K562 (cell line): ENCODE measurements around the gene NOP10. TPM values are rescaled to one million over a fixed set of nuclear protein-coding genes. Genes with fewer than 3 reads are reported as not detected.

Source experiments
- CREM ChIP-seq: IDR thresholded peaks from 2 replicates; pipeline ENCODE4 v1.6.1; 2014; ENCODE audit warnings: antibody characterized with exemption, low read depth
- DACH1 ChIP-seq: fragments of 450-650 bp; IDR thresholded peaks from 2 replicates; pipeline ENCODE4 v1.6.1; 2018; ENCODE audit not compliant: partially characterized antibody
- HCFC1 ChIP-seq: IDR thresholded peaks from 2 replicates; pipeline ENCODE4 v1.6.1; 2012; ENCODE audit warnings: low read depth, low read length, improper control_type of control experiment
- MTA1 ChIP-seq: fragments of 450-650 bp; IDR thresholded peaks from 2 replicates; pipeline ENCODE4 v1.6.1; 2017; ENCODE audit warnings: borderline replicate concordance
- MXD1 ChIP-seq: fragments of 250-450 bp; sonication (Bioruptor Pico); IDR thresholded peaks from 2 replicates; pipeline ENCODE4 v1.8.0; 2021; ENCODE audit warnings: borderline replicate concordance, mild to moderate bottlenecking, moderate library complexity; ENCODE audit not compliant: poor library complexity, severe bottlenecking
- RFX1 ChIP-seq: fragments of 450-650 bp; IDR thresholded peaks from 2 replicates; pipeline ENCODE4 v1.6.1; 2016; ENCODE audit warnings: mild to moderate bottlenecking, moderate library complexity
- SAFB2 ChIP-seq: fragments of 200-400 bp; formaldehyde crosslinking; IDR thresholded peaks from 2 replicates; pipeline ENCODE4 v1.6.1; 2018; ENCODE audit warnings: borderline replicate concordance, low read length, low read depth, moderate library complexity; ENCODE audit not compliant: severe bottlenecking
- SMC3 ChIP-seq: conservative IDR thresholded peaks from 2 replicates; pipeline ENCODE4 v1.6.1; 2011; ENCODE audit warnings: low read depth, low read length, improper control_type of control experiment; ENCODE audit not compliant: insufficient read depth
- ZNF354B ChIP-seq: fragments of 250-450 bp; sonication (Bioruptor Pico); IDR thresholded peaks from 2 replicates; pipeline ENCODE4 v1.4.0; 2020
- ZNF584 ChIP-seq: fragments of 200-800 bp; sonication (Bioruptor generic); IDR thresholded peaks from 2 replicates; pipeline ENCODE4 v1.6.1; 2016; ENCODE audit warnings: low read depth, mild to moderate bottlenecking, missing genetic modification characterization, missing compliant biosample characterization
- ZNF589 ChIP-seq: fragments of 200-800 bp; sonication (Bioruptor generic); IDR thresholded peaks from 2 replicates; pipeline ENCODE4 v1.6.1; 2016; ENCODE audit warnings: low read depth, missing genetic modification characterization, missing compliant biosample characterization
- ZNF780A ChIP-seq: fragments of 250-450 bp; sonication (Bioruptor Pico); IDR thresholded peaks from 2 replicates; pipeline ENCODE4 v1.5.0; 2021; ENCODE audit warnings: mild to moderate bottlenecking
- polyA plus RNA-seq, 8 experiments: library from polyadenylated mRNA; depleted of rRNA in 4 of 8; stranded (reverse) in 5 of 8; unstranded in 3 of 8; fragments of >200 nt; fragmentation: Nextera tagmentation in 2 of 8; fragmentation: Illumina TruSeq in 1 of 8; extraction: Ambion mirVana in 2 of 8; extraction: Trizol in 1 of 8; gene quantifications; 2 replicates each; pipeline versions ENCODE4 v1.2.1 to v1.2.3, GENCODE V29; 2011 to 2014; ENCODE audit warnings: inconsistent platforms in 1 of 8, missing spikeins in 1 of 8
- total RNA-seq, 7 experiments: library from RNA; depleted of rRNA in 6 of 7; stranded (reverse); fragments of >200 nt in 6 of 7; fragmentation: Illumina TruSeq in 2 of 7; extraction: Trizol in 2 of 7; gene quantifications; 2 replicates each; pipeline versions ENCODE4 v1.2.1 to v1.2.3, GENCODE V29; 2011 to 2021; ENCODE audit warnings: low replicate concordance in 1 of 7
- TF ChIP-seq, protein P1 (sequence below): fragments of 250-450 bp; sonication (Bioruptor Pico); IDR thresholded peaks from 2 replicates; pipeline ENCODE4 v1.4.0; 2020
- TF ChIP-seq, protein P2 (sequence below): fragments of 450-650 bp; conservative IDR thresholded peaks from 2 replicates; pipeline ENCODE4 v1.6.1; 2016; ENCODE audit warnings: missing genetic modification characterization, low read depth, mild to moderate bottlenecking, control low read depth, missing compliant biosample characterization
- TF ChIP-seq, protein P3 (sequence below), 2 experiments: fragments of 450-650 bp; conservative IDR thresholded peaks; 2 replicates each; pipeline ENCODE4 v1.6.1; 2017; ENCODE audit warnings: mild to moderate bottlenecking in 2 of 2, moderate library complexity in 2 of 2
- TF ChIP-seq, protein P4 (sequence below): sonication (generic); formaldehyde crosslinking; IDR thresholded peaks from 2 replicates; pipeline ENCODE4 v1.8.0; 2022; ENCODE audit warnings: mild to moderate bottlenecking, low read depth, missing genetic modification reagents

Gene NOP10
- total and polyA plus RNA-seq, 9 of the 15 experiments (the other 6 are each of a cell fraction or from before 2014, with no cell fraction given) = 250 to 1,663 (median 449) TPM

- TF ChIP-seq, protein P1, sequence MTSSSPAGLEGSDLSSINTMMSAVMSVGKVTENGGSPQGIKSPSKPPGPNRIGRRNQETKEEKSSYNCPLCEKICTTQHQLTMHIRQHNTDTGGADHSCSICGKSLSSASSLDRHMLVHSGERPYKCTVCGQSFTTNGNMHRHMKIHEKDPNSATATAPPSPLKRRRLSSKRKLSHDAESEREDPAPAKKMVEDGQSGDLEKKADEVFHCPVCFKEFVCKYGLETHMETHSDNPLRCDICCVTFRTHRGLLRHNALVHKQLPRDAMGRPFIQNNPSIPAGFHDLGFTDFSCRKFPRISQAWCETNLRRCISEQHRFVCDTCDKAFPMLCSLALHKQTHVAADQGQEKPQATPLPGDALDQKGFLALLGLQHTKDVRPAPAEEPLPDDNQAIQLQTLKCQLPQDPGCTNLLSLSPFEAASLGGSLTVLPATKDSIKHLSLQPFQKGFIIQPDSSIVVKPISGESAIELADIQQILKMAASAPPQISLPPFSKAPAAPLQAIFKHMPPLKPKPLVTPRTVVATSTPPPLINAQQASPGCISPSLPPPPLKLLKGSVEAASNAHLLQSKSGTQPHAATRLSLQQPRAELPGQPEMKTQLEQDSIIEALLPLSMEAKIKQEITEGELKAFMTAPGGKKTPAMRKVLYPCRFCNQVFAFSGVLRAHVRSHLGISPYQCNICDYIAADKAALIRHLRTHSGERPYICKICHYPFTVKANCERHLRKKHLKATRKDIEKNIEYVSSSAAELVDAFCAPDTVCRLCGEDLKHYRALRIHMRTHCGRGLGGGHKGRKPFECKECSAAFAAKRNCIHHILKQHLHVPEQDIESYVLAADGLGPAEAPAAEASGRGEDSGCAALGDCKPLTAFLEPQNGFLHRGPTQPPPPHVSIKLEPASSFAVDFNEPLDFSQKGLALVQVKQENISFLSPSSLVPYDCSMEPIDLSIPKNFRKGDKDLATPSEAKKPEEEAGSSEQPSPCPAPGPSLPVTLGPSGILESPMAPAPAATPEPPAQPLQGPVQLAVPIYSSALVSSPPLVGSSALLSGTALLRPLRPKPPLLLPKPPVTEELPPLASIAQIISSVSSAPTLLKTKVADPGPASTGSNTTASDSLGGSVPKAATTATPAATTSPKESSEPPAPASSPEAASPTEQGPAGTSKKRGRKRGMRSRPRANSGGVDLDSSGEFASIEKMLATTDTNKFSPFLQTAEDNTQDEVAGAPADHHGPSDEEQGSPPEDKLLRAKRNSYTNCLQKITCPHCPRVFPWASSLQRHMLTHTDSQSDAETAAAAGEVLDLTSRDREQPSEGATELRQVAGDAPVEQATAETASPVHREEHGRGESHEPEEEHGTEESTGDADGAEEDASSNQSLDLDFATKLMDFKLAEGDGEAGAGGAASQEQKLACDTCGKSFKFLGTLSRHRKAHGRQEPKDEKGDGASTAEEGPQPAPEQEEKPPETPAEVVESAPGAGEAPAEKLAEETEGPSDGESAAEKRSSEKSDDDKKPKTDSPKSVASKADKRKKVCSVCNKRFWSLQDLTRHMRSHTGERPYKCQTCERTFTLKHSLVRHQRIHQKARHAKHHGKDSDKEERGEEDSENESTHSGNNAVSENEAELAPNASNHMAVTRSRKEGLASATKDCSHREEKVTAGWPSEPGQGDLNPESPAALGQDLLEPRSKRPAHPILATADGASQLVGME (CRISPR knock-in tag) = no peak
- no peak for TF ChIP-seq ZNF584
- TF ChIP-seq RFX1 = no peak
- TF ChIP-seq, protein P2, sequence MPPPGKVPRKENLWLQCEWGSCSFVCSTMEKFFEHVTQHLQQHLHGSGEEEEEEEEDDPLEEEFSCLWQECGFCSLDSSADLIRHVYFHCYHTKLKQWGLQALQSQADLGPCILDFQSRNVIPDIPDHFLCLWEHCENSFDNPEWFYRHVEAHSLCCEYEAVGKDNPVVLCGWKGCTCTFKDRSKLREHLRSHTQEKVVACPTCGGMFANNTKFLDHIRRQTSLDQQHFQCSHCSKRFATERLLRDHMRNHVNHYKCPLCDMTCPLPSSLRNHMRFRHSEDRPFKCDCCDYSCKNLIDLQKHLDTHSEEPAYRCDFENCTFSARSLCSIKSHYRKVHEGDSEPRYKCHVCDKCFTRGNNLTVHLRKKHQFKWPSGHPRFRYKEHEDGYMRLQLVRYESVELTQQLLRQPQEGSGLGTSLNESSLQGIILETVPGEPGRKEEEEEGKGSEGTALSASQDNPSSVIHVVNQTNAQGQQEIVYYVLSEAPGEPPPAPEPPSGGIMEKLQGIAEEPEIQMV (tag) = no peak
- TF ChIP-seq SMC3 = no peak
- no peak for TF ChIP-seq DACH1
- no peak for TF ChIP-seq ZNF780A (CRISPR knock-in tag)
- TF ChIP-seq, protein P3, sequence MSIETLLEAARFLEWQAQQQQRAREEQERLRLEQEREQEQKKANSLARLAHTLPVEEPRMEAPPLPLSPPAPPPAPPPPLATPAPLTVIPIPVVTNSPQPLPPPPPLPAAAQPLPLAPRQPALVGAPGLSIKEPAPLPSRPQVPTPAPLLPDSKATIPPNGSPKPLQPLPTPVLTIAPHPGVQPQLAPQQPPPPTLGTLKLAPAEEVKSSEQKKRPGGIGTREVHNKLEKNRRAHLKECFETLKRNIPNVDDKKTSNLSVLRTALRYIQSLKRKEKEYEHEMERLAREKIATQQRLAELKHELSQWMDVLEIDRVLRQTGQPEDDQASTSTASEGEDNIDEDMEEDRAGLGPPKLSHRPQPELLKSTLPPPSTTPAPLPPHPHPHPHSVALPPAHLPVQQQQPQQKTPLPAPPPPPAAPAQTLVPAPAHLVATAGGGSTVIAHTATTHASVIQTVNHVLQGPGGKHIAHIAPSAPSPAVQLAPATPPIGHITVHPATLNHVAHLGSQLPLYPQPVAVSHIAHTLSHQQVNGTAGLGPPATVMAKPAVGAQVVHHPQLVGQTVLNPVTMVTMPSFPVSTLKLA (conservative IDR thresholded peaks at IDR 0.05) = peak; percentile 49 to 72
- TF ChIP-seq CREM = 0 out of 2 replicates have a peak, but pooled peaks have one; percentile 16
- no peak for TF ChIP-seq SAFB2
- no peak for TF ChIP-seq MTA1
- TF ChIP-seq ZNF589 = no peak
- no peak for TF ChIP-seq MXD1 (CRISPR knock-in tag)
- TF ChIP-seq HCFC1 = no peak
- TF ChIP-seq ZNF354B (CRISPR knock-in tag) = no peak
- TF ChIP-seq, protein P4, sequence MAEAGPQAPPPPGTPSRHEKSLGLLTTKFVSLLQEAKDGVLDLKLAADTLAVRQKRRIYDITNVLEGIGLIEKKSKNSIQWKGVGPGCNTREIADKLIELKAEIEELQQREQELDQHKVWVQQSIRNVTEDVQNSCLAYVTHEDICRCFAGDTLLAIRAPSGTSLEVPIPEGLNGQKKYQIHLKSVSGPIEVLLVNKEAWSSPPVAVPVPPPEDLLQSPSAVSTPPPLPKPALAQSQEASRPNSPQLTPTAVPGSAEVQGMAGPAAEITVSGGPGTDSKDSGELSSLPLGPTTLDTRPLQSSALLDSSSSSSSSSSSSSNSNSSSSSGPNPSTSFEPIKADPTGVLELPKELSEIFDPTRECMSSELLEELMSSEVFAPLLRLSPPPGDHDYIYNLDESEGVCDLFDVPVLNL (CRISPR knock-in tag) = no peak
These were observed 24.5 kb downstream of the NOP10 start (continued) for GRCh38 chr15:34318277-34319079.
